ENCODE data around the gene RNF157.

DNA sequence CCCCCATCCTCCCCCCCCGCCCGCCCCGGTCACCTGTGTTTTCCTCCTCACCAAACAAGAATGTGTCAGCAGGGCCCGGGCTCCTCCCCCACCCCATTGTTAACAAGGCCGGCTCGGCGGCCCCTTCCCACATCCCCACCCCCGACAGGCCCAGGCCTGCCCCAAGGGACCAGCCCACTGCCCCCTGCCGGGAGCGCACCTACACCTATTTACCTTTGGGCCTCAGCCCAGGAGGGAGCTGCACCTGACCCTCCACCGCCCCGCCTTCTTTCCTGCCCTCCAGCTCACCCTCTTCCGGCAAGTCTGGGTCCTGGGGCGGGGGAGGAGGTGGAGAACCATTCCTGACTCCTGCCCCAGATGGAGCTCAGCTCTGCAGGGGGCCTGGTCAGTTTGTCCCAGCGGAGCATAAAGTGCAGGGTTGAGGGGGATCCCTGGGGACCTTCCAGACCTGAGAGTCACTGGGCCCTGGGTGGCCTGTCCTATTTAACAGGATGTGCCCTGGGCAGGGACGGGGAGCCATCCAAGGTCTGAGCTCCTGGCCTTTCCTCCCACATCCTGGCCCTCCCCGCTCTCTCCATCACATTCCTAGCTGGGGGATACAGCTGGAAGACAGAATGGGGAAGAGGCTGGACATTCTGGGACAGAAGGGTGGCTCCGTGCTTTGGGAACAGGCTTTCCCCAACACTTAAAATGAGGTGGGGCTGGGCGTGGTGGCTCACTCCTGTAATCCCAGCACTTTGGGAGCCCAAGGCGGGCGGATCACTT, 107.5 kb downstream of the RNF157 start:
- TF ChIP-seq, protein P1, sequence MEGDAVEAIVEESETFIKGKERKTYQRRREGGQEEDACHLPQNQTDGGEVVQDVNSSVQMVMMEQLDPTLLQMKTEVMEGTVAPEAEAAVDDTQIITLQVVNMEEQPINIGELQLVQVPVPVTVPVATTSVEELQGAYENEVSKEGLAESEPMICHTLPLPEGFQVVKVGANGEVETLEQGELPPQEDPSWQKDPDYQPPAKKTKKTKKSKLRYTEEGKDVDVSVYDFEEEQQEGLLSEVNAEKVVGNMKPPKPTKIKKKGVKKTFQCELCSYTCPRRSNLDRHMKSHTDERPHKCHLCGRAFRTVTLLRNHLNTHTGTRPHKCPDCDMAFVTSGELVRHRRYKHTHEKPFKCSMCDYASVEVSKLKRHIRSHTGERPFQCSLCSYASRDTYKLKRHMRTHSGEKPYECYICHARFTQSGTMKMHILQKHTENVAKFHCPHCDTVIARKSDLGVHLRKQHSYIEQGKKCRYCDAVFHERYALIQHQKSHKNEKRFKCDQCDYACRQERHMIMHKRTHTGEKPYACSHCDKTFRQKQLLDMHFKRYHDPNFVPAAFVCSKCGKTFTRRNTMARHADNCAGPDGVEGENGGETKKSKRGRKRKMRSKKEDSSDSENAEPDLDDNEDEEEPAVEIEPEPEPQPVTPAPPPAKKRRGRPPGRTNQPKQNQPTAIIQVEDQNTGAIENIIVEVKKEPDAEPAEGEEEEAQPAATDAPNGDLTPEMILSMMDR (IDR thresholded peaks at IDR 0.05; ENCODE audit: low read depth, low read length, poor library complexity, severe bottlenecking), result no peak
- TF ChIP-seq EZH2phosphoT487 (IDR thresholded peaks at IDR 0.05; ENCODE audit: borderline replicate concordance, low read length), result no peak

Measured in DOHH2 (cell line).